Neutrophil (primary cell): ENCODE measurements around the gene NUMA1.

Source experiments
- H3K27ac ChIP-seq: fragments of 200-600 bp; sonication (generic); 2 replicates; pipeline ENCODE4 v1.5.1; 2016; ENCODE audit warnings: mild to moderate bottlenecking, moderate library complexity
- H3K27me3 ChIP-seq: fragments of 200-600 bp; sonication (generic); 2 replicates; pipeline ENCODE4 v1.6.0; 2016; ENCODE audit warnings: mild to moderate bottlenecking
- H3K36me3 ChIP-seq: fragments of 200-600 bp; sonication (generic); 2 replicates; pipeline ENCODE4 v1.5.1; 2017
- H3K4me1 ChIP-seq, 2 experiments: fragments of 200-600 bp in 1 of 2; sonication (generic) in 1 of 2; 1 replicate in 1 of 2; 2 replicates in 1 of 2; pipeline versions ENCODE4 v1.5.1 to v1.6.1; 2013 to 2016; ENCODE audit warnings: low read depth in 1 of 2, low read length in 1 of 2, mild to moderate bottlenecking in 1 of 2, moderate library complexity in 1 of 2; ENCODE audit not compliant: control insufficient read depth in 1 of 2, insufficient read depth in 1 of 2
- H3K4me3 ChIP-seq, 2 experiments: fragments of 200-600 bp in 1 of 2; sonication (generic) in 1 of 2; 1 replicate in 1 of 2; 2 replicates in 1 of 2; pipeline ENCODE4 v1.5.1; 2013 to 2016; ENCODE audit warnings: low read depth in 1 of 2, low read length in 1 of 2, mild to moderate bottlenecking in 1 of 2, moderate library complexity in 1 of 2
- H3K9me3 ChIP-seq: fragments of 200-600 bp; sonication (generic); 2 replicates; pipeline ENCODE4 v1.5.1; 2016
- CTCF ChIP-seq: fragments of 200-600 bp; sonication (generic); IDR thresholded peaks from 2 replicates; pipeline ENCODE4 v1.5.1; 2016; ENCODE audit warnings: antibody characterized with exemption

Gene NUMA1

GRCh38 chr11:72123117-72123653, 42.8 kb upstream of the NUMA1 start:
- Histone ChIP-seq H3K4me3 (no peak overlapping the region), H3K27ac (peak overlapping the region; percentile 66), H3K4me1 (peaks cover 49 to 53% of the 10 kb centered on the region in 2 experiments), H3K9me3 (no peaks in the 10 kb centered on the region), H3K27me3 (no peaks in the 10 kb centered on the region), H3K36me3 (no peaks in the 10 kb centered on the region)
- no peak for TF ChIP-seq CTCF

GRCh38 chr11:72122607-72123006, 42.3 kb upstream of the NUMA1 start:
- Histone ChIP-seq H3K4me1 (peaks cover 55 to 59% of the 10 kb centered on the region in 2 experiments), H3K27me3 (no peaks in the 10 kb centered on the region), H3K36me3 (no peaks in the 10 kb centered on the region), H3K9me3 (no peaks in the 10 kb centered on the region), H3K4me3 (no peak overlapping the region), H3K27ac (no peak overlapping the region)
- TF ChIP-seq CTCF, result no peak

GRCh38 chr11:72120930-72121329, 40.6 kb upstream of the NUMA1 start:
- Histone ChIP-seq H3K27me3 (no peaks in the 10 kb centered on the region), H3K27ac (peak overlapping the region; percentile 98), H3K9me3 (no peaks in the 10 kb centered on the region), H3K4me3 (no peak overlapping the region), H3K4me1 (peaks cover 72 to 75% of the 10 kb centered on the region in 2 experiments), H3K36me3 (no peaks in the 10 kb centered on the region)
- TF ChIP-seq CTCF, result no peak

- no peak for TF ChIP-seq CTCF
- peak overlapping the region; percentile 98 for H3K27ac ChIP-seq
- H3K4me1 ChIP-seq, result peaks cover 78 to 81% of the 10 kb centered on the region in 2 experiments
- H3K27me3 ChIP-seq, result no peaks in the 10 kb centered on the region
- H3K9me3 ChIP-seq, result no peaks in the 10 kb centered on the region
- H3K4me3 ChIP-seq, result peak overlapping the region; percentile 25 to 36
- no peaks in the 10 kb centered on the region for H3K36me3 ChIP-seq
These were observed 38.9 kb upstream of the NUMA1 start for GRCh38 chr11:72119198-72119597.

- no peak overlapping the region for H3K4me3 ChIP-seq
- peaks cover 84 to 91% of the 10 kb centered on the region in 2 experiments for H3K4me1 ChIP-seq
- H3K36me3 ChIP-seq, result no peaks in the 10 kb centered on the region
- TF ChIP-seq CTCF, result no peak
- H3K27me3 ChIP-seq, result no peaks in the 10 kb centered on the region
- no peaks in the 10 kb centered on the region for H3K9me3 ChIP-seq
- peak overlapping the region; percentile 98 for H3K27ac ChIP-seq
These were observed 35.8 kb upstream of the NUMA1 start for GRCh38 chr11:72116019-72116755.
